Measurements from ENCODE around the gene PRAMEF15. TPM values are rescaled to one million over a fixed set of nuclear protein-coding genes. Genes with fewer than 3 reads are reported as not detected.
"Not testable (repeated sequence)": the region's sequence is repeated elsewhere in the genome, so short reads cannot be mapped to it uniquely, and the experiment has no call there.

Gene PRAMEF15
- 0.48 TPM for total RNA-seq (ENCODE audit: insufficient read depth, low replicate concordance)

DNA sequence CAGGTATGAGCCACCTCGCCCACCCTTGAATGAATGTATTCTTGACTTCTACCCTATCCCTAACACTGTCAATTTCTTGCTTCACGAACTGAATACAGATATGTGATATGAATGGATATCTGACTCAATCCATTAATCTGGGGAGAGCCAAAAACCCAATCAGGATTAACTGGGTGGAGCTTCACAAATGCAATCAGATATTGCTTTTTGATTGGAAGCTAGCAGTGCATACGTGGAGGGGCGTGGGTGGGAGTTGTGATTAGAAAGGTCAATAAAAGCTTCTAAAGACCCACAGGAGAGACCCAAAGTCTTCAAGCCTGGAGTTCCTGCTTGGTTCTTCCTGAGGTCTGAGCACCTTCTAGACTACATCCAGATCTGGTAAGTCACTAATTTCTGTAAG is at the start of gene PRAMEF15:
TSS of gene PRAMEF15 (plus strand) at position 301 of the 400 bp plus-strand sequence. CDS start 2,827 bp downstream, outside the sequence.
- not testable (repeated sequence) for DNase-seq (ENCODE audit: low spot score)

DNA sequence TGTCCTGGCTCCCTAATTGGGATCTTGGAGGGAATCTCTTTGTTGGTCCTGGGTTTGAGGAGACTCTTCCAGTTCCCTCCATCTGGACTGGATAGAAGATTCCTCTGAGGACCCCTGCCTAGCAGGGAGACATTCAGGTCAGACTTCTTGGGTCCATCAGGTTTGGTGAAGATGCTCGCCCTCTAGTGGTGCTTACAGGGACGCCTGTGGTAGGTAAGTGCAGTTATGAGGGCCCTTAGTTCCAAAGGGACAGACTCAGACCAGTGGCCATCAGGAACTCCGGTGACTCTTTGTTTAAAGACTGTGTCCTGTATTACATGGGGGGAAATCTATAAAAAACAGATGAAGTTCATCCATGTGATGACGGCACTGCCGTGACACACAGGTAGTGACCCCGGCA is 38.4 kb upstream of the PRAMEF15 start:
- not testable (repeated sequence) for DNase-seq (ENCODE audit: low spot score)

DNA sequence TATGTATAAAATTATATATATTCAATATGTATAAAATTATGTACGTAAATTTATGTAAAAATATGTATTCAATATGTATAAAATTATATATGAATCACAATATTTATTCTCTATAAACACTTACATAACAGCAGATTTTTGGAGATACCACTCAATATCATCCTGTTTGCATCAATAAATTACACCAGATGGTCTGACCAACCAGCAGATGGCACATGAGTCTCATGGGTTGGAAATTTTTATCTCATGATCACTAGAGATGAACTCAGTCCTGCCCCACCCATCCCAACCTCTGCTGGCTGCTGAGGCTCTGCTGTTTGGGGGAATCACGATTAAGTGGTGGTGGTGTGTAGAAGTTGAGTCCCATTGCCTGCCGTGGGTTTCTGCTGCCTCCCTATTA is 35.8 kb upstream of the PRAMEF15 start:
- DNase-seq (ENCODE audit: low spot score) = not testable (repeated sequence)

DNA sequence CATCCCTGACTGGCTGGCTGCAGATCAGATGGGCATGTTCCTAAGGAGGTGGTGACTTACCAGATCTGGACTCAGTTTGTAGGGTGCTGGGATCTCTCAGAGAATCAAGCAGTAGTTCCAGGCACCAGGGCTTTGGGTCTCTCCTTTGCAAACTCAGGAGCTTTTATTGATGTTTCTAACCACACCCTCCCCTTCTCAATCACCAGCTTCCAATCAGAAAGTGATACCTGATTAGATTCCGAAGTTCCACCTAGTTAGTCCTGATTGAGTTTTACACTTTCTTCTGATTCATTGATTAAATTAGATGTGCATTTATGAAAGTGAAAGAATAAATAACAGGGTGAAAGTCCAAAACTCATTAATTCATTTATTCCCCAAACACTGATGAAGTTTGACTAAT is 30.3 kb upstream of the PRAMEF15 start, which contains the start of gene PRAMEF8:
TSS of gene PRAMEF8 (minus strand) at position 101 of the 400 bp plus-strand sequence. CDS start 1,046 bp downstream, outside the sequence.
- DNase-seq (ENCODE audit: low spot score) = not testable (repeated sequence)

DNA sequence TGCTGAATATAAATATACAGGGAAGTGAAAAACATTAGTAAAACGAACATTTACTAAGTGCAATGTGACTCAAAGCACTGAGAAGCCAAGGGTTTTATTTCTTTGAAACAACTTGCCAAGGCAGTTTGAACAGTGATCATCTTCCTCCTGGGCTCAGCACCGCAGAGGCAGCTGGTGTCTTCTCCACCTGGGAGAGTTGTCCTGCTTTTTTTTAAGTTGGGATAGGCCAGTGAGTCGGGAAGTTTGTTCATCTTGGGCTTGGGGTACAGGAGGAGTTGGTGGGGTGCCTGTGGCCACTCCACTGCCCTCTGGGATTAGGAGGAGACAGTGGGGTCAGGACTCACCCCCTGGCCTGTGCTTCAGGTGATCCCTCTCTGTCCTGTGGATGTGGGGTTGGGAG is 26.4 kb upstream of the PRAMEF15 start:
- DNase-seq (ENCODE audit: low spot score) = not testable (repeated sequence)

DNA sequence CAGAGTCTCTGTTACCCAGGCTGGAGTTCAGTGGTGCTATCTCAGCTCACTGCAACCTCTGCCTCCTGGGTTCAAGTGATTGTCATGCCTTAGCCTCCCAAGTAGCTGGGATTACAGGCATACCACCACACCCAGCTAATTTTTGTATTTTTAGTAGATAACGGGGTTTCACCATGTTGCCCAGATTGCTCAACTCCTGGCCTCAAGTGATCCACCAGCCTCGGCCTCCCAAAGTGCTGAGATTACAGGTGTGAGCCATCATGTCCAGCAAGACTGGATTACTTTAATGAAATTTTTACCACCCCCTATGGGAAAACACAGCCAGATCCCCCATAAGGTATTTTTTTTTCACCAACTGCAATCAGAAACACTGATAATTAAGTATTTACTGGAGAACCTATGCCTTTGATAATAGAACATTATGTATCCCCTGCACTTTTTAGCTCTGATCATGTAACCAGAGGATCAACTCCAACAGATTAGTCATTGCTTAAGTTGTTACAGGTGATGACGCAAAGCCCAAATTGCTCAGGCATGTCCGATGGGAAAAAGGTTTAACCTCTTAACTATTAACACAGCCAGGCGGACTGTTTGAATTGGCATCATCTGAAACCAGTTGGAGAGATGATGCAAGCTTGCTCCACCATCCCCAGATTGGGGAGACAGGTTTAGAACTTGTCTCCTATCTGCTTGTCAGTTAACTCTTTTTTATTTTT is 18.0 kb upstream of the PRAMEF15 start:
- DNase-seq (ENCODE audit: low spot score) = not testable (repeated sequence)

DNA sequence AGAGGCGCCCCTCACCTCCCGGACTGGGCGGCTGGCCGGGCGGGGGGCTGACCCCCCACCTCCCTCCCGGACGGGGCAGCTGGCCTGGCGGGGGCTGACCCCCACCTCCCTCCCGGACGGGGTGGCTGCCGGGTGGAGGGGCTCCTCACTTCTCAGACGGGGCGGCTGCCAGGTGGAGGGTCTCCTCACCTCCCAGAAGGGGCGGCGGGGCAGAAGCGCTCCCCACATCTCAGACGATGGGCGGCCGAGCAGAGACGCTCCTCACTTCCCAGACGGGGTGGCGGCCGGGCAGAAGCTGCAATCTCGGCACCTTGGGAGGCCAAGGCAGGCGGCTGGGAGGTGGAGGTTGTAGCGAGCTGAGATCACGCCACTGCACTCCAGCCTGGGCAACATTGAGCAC is 16.7 kb upstream of the PRAMEF15 start:
- DNase-seq (ENCODE audit: low spot score) = not testable (repeated sequence)

DNA sequence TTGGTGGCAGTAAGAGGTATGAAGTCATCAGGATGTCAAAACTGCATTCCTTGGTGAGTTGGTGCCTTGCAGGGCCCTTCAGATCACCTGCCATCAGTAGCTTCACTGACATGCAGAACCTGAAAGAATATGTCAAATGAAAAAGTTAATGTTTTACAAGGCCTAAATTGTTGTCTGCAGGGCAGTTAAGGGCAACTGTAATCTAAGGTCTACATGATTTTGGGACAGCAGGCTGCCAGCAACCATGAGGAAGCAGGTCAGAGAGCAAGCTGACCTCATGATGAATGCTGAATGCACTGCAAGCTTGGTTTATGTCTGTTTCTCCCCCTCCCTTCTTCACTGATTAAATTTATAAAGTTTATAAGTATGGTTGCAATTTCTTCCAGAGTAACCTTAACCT is 13.2 kb upstream of the PRAMEF15 start:
- not testable (repeated sequence) for DNase-seq (ENCODE audit: low spot score)

DNA sequence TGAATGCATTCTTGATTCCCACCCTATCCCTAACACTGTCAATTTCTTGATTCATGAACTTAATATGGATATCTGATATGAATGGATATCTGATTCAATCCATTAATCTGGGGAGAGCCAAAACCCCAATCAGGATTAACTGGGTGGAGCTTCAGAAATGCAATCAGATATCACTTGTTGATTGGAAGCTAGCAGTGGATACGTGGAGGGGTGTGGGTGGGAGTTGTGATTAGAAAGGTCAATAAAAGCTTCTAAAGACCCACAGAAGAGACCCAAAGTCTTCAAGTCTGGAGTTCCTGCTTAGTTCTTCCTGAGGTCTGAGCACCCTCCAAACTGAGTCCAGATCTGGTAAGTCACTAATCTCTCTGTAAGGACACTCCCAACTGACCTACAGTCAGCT is 12.1 kb upstream of the PRAMEF15 start, which contains the start of gene PRAMEF33:
TSS of gene PRAMEF33 (plus strand) at position 301 of the 400 bp plus-strand sequence. CDS start 2,416 bp downstream, outside the sequence.
- DNase-seq (ENCODE audit: low spot score) = not testable (repeated sequence)

DNA sequence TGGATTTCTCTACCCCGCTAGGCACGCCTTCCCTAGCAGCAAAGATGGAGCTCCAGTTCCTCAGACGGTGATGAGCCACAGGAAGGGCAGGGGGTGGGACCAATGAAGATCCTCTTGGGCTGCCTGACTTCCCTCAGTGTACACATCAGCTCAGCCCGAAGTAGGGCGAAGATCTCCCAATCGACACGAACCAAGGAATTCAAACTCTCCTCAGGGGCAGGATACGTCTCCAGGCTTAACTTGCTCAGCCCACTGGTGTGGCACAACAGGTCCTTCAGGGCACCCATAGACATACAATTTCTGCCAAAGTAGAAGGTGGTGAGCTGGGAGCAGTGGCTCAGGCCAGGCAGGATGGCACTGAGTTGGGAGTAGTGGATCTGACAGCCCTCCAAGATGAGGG is 27.1 kb downstream of the PRAMEF15 start:
- not testable (repeated sequence) for DNase-seq (ENCODE audit: low spot score)

DNA sequence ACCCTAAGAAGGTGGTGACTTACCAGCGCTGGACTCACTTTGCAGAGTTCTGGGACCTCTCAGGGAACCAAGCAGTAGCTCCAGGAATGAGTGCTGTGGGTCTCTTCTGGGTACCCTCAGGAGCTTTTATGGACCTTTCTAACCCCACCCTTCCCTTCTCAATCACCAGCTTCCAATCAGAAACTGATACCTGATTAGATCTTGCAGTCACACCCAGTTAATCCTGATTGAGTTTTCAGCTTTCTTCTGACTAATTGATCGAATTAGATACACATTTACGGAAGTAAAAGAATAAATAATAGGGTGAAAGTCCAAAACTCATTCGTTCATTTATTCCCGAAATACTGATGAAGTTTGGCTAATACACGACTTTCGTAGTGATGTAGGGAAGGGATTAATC is 31.7 kb downstream of the PRAMEF15 start, which contains the start of gene PRAMEF14:
TSS of gene PRAMEF14 (minus strand) at position 101 of the 400 bp plus-strand sequence. CDS start 1,820 bp downstream, outside the sequence.
- not testable (repeated sequence) for DNase-seq (ENCODE audit: low spot score)

DNA sequence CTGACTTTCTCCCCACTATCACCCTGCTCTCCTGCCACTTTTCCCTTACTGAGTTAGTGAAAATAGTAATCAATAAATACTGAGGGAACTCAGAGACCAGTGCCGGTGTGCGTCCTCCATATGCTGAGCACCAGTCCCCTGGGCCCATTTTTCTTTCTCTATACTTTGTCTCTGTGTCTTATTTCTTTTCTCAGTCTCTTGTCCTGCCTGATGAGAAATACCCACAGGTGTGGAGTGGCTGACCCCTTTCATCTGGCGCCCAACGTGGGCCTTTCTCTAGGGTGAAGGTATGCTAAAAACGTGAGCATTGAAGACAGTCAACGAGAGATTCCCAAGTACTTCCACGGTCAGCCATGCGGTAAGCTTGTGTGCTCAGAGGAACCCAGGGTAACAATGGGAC is 38.1 kb downstream of the PRAMEF15 start:
- not testable (repeated sequence) for DNase-seq (ENCODE audit: low spot score)

DNA sequence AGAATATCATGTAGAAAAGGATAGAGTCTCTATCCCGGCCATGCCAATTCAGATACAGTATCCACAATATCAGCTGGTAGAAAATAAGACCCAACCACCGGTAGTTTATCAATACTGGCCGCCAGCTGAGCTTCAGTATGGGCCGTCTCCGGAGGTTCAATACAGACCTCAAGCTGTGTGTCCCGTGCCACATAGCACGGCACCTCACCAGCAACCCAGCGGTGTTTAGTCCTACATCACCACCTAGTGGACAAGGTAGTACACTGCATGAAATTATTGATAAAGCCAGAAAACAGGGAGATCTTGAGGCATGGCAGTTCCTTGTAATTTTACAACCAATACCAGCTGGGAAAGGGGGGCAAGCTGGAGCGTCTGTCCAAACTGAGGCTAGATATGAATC is 39.1 kb downstream of the PRAMEF15 start:
- DNase-seq (ENCODE audit: low spot score) = not testable (repeated sequence)

DNA sequence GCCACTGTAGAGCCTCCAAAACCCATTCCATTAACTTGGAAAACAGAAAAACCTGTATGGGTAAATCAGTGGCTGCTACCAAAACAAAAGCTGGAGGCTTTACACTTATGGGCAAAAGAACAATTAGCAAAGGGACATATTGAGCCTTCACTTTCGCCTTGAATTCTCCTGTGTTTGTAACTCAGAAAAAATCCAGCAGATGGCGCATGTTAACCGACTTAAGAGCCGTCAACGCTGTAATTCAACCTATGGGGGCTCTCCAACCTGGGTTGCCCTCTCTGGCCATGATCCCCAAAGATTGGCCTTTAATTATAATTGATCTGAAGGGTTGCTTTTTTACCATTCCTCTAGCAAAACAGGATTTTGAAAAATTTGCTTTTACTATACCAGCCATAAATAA is 41.4 kb downstream of the PRAMEF15 start:
- peak; percentile 33 for DNase-seq (ENCODE audit: low spot score)

DNA sequence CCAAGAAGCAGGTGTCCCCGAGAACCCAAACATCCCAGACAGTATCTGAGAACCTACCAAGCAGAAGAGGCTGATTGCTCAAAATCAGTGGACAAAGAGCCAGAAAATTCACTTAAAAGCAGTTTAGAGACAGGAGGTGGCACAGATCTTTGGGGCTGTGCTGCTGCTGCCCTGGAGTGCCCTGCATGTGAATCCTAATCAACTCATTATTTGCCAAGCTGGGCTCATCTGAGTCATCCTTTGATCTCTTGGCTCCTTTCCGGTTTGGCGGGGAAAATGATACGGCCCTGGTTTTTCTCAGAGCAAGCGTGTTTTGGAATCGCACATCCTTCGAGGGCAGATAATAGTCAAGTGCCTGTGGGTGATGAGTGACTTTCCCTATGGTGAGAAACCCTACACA is 47.0 kb downstream of the PRAMEF15 start:
- not testable (repeated sequence) for DNase-seq (ENCODE audit: low spot score)

DNA sequence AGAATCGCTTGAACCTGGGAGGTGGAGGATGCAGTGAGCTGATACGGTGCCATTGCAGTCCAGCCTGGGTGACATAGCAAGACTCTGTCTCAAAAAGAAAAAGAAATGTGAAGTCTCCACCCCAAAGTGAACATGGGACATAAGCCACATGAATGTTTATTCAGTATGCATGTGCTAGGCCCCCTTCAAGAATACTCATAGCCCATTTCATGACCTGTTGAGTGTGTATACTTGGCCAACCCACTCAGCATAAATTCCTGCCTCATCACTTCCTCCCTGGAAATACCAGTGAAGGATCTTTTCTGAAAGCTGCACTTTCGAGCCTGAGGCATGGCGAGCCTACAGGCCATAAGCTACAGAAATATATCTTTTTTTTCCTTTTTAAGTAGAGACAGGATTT is 49.5 kb downstream of the PRAMEF15 start:
- DNase-seq (ENCODE audit: low spot score) = not testable (repeated sequence)

DNA sequence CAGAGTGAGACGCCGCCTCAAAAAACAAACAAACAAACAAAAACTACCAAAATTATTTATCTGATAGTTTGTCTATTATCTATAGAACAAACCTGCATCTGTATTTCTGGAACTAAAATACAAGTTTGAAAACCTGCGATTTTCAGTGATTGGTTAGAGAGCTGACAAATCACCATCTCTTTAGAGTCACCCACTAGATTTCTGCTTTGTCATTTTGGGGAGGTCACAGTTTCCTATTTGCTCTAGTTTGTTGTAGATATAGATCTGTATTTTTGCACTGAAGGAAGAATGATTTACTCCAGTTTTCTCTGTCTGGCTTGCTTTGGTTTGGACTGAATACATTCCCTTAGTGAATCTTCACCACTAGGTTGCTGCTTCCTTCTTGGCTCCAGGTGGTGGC is 51.2 kb downstream of the PRAMEF15 start:
- DNase-seq (ENCODE audit: low spot score) = not testable (repeated sequence)

DNA sequence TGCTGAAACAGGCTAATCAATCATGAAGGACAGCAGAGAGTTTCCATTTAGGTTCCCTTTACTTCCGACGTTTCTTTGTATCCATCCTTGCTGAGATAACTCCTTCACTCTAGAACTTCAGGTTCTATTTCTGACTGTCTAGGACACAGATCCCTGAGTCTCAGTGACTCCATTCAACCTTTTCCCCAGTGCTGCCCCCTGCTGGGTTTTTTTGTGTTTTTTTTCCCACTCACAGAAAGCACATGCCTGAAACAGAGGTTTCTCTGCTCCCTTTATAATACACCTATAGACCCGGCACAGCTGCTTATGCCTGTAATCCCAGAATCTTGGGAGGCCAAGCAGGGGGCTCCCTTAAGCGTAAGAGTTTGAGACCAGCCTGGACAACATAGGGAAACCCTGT is 53.2 kb downstream of the PRAMEF15 start:
- not testable (repeated sequence) for DNase-seq (ENCODE audit: low spot score)

Other genes starting within 250 kb of the PRAMEF15 start
- not detected for gene PRAMEF25, start 244.8 kb upstream of the PRAMEF15 start, total RNA-seq (ENCODE audit: insufficient read depth, low replicate concordance)
- gene HNRNPCL2, start 198.7 kb upstream of the PRAMEF15 start, total RNA-seq (ENCODE audit: insufficient read depth, low replicate concordance) = 2.2 TPM
- not detected for gene PRAMEF26, start 159.6 kb upstream of the PRAMEF15 start, total RNA-seq (ENCODE audit: insufficient read depth, low replicate concordance)
- not detected for gene HNRNPCL4, start 149.9 kb upstream of the PRAMEF15 start, total RNA-seq (ENCODE audit: insufficient read depth, low replicate concordance)
- not detected for gene PRAMEF9, start 143.7 kb upstream of the PRAMEF15 start, total RNA-seq (ENCODE audit: insufficient read depth, low replicate concordance)
- gene PRAMEF13, start 114.2 kb upstream of the PRAMEF15 start, total RNA-seq (ENCODE audit: insufficient read depth, low replicate concordance) = not detected
- gene PRAMEF18, start 89.4 kb upstream of the PRAMEF15 start, total RNA-seq (ENCODE audit: insufficient read depth, low replicate concordance) = 1.4 TPM
- gene PRAMEF5, start 61.4 kb upstream of the PRAMEF15 start, total RNA-seq (ENCODE audit: insufficient read depth, low replicate concordance) = not detected
- gene PRAMEF8, start 30.4 kb upstream of the PRAMEF15 start, total RNA-seq (ENCODE audit: insufficient read depth, low replicate concordance) = 0.48 TPM
- not detected for gene PRAMEF33, start 12.0 kb upstream of the PRAMEF15 start, total RNA-seq (ENCODE audit: insufficient read depth, low replicate concordance)
- gene PRAMEF14, start 31.6 kb downstream of the PRAMEF15 start, total RNA-seq (ENCODE audit: insufficient read depth, low replicate concordance) = not detected
- not detected for gene PRAMEF19, start 56.4 kb downstream of the PRAMEF15 start, total RNA-seq (ENCODE audit: insufficient read depth, low replicate concordance)
- gene PRAMEF17, start 74.1 kb downstream of the PRAMEF15 start, total RNA-seq (ENCODE audit: insufficient read depth, low replicate concordance) = 1.9 TPM
- gene PRAMEF20, start 94.9 kb downstream of the PRAMEF15 start, total RNA-seq (ENCODE audit: insufficient read depth, low replicate concordance) = not detected
- not detected for gene LRRC38, start 198.4 kb downstream of the PRAMEF15 start, total RNA-seq (ENCODE audit: insufficient read depth, low replicate concordance)

Data from umbilical cord (tissue), 2 donors.